DND-41 (cell line): ENCODE results near the gene CLVS2.

ENCODE experiments used
- EZH2 ChIP-seq: IDR thresholded peaks from 3 replicates; pipeline ENCODE4 v1.6.1; 2012; ENCODE audit warnings: borderline replicate concordance, low read depth, mild to moderate bottlenecking, moderate library complexity, low read length, inconsistent platforms; ENCODE audit not compliant: severe bottlenecking
- TF ChIP-seq, protein P1 (sequence below): IDR thresholded peaks from 2 replicates; pipeline ENCODE4 v1.5.1; 2012; ENCODE audit warnings: borderline replicate concordance, low read length, moderate library complexity, mild to moderate bottlenecking; ENCODE audit not compliant: poor library complexity, severe bottlenecking; ENCODE audit errors: extremely low read depth

- TF ChIP-seq, protein P1, sequence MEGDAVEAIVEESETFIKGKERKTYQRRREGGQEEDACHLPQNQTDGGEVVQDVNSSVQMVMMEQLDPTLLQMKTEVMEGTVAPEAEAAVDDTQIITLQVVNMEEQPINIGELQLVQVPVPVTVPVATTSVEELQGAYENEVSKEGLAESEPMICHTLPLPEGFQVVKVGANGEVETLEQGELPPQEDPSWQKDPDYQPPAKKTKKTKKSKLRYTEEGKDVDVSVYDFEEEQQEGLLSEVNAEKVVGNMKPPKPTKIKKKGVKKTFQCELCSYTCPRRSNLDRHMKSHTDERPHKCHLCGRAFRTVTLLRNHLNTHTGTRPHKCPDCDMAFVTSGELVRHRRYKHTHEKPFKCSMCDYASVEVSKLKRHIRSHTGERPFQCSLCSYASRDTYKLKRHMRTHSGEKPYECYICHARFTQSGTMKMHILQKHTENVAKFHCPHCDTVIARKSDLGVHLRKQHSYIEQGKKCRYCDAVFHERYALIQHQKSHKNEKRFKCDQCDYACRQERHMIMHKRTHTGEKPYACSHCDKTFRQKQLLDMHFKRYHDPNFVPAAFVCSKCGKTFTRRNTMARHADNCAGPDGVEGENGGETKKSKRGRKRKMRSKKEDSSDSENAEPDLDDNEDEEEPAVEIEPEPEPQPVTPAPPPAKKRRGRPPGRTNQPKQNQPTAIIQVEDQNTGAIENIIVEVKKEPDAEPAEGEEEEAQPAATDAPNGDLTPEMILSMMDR: no peak
- no peak for TF ChIP-seq EZH2
These were observed 78.6 kb downstream of the CLVS2 start for GRCh38 chr6:123074616-123075015.
